LHCN-M2 (cell line): ENCODE measurements around the gene DDX31. TPM values are rescaled to one million over a fixed set of nuclear protein-coding genes. Genes with fewer than 3 reads are reported as not detected.

Source experiments
- DNase-seq: peaks from one replicate; pipeline ENCODE4 v3.0.0-alpha.2; 2012; ENCODE audit warnings: low read depth
- total RNA-seq: library from RNA; depleted of rRNA; stranded (reverse); fragments of >200 nt; gene quantifications from 2 replicates; pipeline ENCODE4 v1.2.3, GENCODE V29; 2014

The DDX31 gene
- total RNA-seq, 1 experiment from 2014 or later: 21.0 TPM

DNA sequence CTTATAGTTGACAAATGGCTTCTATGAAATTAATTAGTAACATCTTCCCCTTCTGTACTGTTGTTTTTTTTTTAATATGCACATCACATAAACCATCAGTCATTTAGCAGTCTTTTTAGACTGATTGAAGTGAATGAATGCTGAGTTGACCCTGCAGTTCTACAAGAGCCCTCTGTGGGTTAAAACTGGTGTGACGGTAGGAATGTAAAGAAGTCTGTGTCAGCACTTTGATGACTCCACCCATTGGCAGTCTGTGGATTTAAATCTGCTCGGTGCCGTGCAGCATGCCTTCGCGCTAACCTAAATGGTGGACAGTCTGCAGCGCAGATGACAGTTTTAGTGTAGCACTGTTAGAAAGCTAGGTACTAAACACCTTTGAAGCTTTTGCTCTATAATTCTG, 3.6 kb upstream of the DDX31 start:
- DNase-seq: peak; percentile 27

DNA sequence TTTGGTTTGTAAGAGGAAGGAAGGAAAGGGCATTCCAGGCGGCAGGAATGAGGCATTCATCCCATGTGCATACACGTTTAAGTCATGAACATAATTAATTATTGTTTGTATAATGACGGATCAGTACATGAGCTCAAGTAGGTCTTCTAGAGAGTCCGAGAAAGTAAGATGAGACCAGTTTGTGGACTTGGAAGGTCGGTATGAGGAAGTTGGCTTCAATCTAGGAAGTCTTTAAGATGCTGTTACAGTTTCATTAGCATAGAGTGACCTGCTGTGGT, 2.6 kb upstream of the DDX31 start:
- DNase-seq: no peak

DNA sequence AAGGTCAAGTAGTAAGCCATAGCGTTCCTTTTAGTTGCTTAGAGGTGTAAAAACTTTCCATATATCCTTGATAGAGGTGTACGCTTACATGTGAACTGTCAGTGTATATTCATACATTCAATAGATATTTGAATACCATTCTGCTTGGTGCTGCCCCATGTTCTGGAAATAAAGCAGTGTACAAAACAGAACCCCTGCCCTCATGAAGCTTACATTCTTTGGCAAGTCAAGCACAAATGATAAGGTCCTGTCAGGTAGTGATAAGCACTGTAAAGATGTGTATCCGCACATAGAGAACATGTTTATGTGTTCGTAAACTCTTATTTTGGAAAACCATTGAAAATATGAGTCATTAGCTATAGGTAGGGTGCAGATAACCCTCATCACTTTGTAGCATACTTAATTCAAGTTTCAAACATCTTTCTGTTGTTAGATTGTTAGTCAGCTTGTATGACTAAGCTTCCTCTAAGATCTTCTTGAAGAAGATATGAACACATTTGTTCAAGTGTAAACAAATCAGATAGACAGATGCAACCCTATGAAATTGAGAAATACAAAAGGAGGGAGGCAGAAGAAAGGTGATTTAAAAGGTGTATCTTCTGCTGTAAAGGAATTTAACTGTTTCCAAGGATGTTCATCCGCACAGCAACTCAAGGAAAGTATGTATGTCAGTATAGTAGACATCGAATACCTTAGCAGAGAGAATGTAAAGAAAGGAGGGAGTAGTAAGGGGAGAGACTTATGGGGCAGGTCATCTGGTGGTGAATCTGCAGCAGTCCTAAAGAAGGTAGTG, 2.0 kb upstream of the DDX31 start:
- peak; percentile 31 for DNase-seq

DNA sequence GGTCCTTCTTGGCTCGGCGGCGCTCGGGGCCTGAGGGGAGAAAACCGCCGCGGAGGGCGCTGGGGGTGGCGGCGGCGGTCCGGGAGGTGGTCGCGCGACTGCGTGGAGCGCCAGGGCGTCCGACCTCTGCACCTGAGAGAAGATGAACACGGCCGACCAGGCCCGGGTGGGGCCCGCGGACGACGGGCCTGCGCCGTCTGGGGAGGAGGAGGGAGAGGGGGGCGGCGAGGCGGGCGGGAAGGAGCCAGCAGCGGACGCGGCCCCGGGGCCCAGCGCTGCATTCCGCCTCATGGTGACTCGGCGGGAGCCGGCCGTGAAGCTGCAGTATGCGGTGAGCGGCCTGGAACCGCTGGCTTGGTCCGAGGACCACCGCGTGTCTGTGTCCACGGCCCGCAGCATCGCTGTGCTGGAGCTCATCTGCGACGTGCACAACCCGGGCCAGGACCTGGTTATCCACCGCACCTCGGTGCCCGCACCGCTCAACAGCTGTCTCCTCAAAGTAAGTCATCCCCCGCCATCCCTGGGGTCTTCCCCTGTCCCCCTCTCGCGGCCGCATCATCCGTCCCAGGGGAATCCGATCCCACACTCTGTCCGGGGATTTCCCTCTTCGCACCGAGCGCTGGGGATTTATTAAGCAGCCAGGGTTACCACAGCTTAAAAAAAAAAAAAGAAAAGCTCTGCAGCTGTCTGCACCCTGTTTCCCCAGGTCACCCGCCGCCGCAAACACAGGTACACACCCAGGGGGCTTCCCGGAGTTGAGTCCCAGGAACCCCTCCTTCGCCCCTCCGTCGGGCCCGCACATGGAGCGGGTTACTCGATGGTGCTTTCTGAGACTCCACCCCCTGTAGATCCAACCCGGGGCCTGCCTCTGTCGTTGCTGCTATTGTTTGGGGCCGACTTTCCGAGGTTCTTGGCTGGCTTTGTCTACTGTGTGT, 941 bp upstream of the DDX31 start, which contains the start of gene GTF3C4:
GTF3C4 (plus strand) TSS at position 8 of the 935 bp plus-strand sequence; CDS start at position 143, 135 bp downstream.
- DNase-seq: peak; percentile 33

DNA sequence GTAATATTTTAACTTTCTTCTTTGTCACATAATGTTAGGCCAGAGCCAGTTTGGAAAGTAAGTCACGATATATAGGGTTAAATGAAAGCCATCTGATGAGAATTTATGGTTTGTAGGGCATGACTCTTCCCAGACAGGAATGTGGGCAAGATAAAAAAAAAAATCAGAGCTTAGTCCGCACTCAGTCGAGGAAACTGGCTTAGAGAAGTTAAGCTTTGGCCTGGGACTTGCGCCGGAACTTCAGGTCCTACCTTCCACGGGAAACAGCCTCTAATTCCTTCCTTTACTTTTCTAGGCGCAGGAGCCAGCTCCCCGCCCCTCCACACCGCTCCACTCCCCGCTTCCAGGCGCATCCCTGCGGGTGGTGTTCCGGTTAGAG, 475 bp downstream of the DDX31 start:
- no peak for DNase-seq

DNA sequence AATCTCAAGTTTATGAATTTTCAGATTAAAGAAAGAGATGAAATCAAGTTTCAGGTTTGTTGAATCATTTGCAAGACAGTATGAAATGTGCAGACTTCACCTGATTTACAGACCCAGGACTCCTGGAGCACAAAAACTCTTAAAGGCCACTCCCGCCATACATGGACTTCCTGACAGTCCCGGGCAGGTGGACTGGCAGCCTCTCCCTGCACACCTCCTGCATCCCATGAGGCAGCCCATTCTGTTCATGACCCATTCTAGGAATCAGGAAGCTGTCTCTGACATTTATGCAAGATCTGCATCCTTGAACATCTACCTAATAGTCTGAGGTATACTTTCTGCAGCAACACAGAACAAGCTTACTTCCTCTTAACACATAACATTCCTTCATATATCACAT, 5.9 kb downstream of the DDX31 start:
- DNase-seq: no peak

DNA sequence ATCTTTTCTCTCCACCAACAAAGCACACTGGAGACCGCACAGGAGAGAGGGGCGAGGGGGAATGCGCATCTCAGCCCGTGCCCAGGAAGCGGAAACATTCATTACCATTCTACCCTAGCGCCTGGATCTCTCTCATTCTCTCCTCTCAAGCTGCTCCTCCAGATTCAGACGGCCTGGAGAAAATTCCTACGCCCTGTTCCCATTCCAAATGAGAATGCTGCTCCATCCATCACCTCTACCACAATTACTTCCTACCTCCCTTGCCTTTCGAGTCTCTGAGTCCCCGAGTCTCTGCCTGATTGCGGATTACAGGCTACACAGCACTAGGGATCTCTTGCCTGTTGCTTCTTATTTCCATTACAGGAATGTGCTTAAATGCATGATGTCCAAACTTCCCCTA, 6.7 kb downstream of the DDX31 start:
- DNase-seq: no peak

DNA sequence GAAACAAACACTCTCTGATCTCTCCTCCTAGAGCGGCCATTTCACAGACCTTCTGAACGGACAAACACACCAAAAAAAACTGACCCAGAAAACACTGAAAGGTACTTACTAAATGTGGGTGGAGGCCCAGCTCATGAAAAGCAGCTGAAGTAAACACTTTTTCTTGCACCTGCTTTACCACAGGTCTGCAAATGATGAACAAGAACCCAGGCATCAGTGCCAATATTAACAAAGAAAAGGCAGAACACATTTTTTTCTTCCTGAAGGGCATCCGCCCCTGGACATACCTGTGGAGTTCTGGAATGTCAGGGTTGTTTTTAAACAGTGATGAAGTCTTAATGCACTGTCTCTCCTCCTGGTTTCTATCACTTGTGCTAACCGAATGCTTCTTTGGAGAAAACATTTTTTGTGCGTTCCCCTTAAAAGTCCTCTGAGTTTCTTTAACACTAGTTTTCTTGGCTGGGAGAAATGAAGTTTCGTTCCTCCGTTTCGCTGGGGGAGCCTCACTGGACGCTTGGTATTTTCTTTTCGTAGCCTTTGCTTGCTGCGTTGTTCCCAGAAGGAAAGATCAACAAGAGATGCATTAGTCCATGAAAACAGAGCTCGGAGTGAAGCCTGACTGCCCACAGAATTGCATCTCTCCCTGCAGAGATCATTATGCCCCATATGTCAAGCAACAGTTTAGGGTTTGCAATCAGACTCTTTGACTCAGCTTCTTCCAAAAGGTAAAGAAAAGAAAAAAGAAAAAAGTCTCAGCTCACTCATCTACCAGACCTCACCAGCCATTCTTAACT, 7.4 kb downstream of the DDX31 start:
- DNase-seq: no peak

DNA sequence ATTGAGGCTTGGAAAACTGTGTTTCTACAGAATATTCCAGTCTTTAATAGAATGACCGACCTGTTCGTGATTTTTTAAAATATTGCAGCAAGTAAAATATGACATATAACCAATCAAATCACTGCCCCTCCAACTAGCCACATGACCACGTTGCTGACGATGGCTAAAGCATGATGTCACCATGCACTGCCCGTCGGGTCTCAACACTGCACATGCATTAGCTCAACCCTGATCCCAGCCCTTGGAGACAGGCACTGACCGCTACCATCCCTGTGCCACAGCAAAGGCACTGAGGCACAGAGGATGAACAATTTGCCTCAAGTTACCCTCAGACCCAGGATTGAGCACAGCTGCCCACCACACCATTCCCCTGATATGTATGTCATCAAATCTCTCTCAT, 13.5 kb downstream of the DDX31 start:
- DNase-seq: no peak

DNA sequence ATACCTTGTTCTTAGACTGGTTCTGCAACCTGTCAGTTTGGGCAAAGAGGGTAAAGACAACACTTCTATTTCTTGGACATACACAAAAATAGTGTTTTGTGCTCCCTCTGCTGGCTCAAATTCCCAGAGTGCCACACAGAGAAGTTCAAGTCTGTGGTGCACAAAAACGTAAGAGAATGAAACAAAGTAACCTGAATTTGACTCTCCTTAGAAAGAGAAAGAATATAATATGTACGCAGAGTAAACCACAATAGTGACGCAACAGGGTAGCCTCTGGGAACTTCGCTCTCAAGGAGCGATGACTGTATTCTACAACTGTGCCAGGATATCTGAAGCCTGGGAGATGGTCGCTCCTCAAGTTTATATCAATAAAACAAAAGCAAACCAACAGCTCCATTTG, 18.5 kb downstream of the DDX31 start:
- peak; percentile 91 for DNase-seq

DNA sequence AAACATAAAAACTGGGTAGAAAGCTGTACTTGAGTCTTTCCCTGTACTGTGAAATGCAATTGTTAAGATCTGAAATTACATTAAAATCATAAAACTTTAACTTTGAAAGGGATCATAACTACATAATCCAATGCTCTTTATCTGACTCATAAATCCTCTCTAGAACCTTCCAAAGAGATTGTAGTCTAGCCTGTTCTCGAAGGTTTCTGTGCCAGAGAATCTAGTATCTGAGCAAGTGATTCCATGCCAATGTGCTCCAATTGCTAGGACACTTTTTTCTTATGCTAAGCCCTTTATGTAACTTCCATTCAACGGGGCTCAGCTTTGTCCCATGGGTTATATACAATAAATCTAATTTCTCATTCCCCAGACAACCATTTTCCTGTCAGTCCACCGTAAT, 21.1 kb downstream of the DDX31 start:
- DNase-seq: no peak

DNA sequence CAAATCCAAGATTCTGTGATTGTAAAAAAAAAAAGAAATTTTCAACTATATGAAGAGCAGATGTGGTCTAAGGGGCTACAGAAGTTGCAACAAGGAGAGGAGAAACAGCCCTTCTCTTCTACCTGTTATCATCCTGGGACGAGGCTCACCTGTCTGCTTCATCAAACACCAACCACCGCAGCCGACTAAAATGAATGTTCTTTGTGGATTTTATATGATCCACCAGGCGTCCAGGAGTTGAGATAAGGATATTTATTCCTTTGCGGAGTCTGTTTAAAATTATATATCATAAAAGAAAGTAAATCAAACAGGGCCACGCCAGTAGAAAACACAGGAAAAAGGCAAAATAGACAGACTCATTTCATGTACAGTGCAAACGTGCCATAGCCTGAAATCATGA, 21.5 kb downstream of the DDX31 start:
- no peak for DNase-seq

DNA sequence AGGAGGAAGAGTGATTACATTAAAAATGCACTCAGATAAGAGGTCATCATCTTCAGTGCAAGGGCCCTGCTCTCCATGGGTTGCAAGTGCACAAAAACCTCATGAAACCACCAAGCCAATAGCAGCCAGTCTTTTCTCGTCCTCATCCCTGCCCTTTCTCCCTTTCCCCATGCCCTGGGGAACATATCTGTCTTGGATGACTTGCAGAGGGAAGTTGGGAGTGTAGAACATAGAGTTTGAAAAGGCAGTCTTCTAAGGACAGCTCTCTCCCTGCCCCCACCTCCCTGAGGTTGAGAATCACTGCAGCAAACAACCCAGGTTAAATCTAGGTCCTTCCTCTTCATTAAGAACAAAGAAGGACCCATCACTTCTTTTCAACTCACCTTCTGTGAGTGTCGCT, 22.0 kb downstream of the DDX31 start:
- DNase-seq: peak; percentile 78

DNA sequence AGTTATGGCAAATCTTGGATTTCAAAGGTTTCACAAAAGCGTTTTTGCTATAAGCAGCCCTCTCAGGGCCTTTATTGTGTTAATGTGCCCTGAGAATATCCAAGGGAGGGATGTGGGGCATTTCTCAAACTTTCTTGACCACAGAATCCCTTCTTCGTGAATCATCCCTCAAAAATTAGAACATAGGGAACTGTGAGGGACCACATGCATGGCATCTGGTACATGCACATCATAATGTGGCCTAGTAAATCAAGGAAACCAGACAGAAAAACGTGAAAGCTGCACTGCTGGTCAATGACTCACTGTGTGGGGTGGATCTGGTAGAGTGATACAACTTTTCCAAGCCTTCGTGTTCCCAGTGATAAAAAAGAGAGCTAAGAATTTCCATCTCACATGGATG, 22.4 kb downstream of the DDX31 start:
- DNase-seq: peak; percentile 100

DNA sequence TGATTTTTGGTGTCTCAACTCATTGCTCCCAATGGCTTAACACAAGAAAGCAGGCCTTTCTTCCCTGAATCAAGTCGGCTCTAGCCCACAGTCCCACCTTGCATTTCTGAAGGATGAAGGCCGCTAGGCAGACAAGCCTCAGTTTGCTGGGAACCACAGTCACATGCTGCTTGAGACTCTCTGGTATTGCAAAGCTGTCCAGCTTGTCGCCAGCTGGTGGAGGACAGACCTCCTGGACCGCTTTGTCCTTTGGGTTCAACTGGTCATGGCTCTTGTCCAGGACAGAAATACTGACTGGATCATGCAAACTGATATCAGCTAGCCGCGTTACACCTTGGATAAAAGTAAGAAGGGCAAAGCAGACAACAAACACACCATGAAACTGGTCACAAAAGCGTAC, 23.1 kb downstream of the DDX31 start:
- DNase-seq: peak; percentile 35

DNA sequence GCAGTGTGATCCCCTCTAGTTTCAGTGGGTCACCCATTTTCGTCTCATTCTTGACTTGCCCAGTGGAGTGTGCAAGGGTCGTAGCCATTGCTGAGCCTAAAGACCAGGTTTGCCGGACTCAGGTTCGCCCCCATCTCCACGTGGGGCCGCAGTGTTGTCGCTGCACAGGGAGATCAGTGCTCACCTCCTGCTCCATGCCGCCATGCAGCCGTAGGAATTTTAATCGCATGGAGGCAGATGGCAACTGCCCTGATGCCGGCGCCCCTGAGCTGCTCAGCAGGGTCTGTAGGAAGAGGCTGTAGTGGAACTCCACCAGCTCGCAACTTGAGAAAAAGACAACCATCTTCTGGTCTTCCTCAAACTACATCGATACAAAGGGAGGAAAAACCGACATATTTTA, 24.1 kb downstream of the DDX31 start:
- DNase-seq: no peak

DNA sequence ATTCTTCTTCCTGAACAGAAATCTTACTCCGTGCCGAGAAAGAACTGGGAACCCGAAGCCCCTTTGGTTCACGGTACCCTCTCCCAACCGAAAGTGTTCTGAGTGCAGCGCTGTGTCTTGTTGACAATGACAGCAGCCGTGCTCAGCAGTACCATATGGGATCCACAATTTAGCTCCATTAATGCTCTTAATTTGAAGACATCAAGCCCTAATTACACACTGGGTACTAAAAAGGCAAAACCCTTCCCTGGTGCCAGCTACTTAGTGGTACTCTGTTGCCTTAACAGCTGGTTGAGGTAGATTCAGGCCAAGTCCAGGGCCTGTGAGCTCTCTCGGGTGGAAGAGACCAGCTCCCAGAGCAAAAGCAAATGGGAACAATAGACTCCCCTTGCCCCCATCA, 24.5 kb downstream of the DDX31 start:
- DNase-seq: no peak

DNA sequence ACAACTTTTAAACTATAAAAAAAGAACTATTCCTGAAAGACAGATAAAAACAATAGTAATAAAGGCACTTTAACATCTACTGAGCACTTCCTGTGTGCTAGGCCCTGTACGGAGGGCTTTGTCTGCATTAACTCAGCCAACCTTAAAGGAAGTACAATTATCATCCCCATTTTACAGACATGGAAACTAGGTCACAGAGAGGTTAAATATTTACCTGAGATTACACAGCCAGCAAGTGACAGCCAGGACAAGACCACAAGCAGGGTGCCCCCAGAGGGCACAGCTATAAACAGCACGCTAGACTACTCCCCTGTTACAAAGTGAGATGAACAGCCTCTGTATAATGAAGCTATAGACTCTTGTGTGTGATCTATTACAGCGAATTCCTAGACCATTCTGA, 25.5 kb downstream of the DDX31 start:
- DNase-seq: no peak

DNA sequence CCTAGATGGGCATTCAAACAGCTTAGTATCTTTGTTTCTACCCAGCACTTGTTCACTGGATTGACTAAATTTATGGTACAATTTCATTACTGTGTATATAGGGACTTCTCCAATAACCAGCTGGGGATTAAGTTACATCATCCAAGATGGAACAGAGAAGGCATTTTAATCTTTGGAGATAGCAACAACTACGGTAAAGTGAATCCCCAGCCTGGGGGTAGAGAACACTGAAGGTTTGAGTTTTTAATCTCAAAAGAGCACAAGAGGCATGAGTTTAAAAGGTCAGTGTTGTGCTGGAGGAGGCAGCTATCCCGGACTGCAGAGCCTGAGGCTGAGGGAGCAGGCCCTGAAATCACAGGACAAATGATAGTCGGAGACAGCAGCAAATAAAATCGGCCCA, 28.6 kb downstream of the DDX31 start:
- no peak for DNase-seq

DNA sequence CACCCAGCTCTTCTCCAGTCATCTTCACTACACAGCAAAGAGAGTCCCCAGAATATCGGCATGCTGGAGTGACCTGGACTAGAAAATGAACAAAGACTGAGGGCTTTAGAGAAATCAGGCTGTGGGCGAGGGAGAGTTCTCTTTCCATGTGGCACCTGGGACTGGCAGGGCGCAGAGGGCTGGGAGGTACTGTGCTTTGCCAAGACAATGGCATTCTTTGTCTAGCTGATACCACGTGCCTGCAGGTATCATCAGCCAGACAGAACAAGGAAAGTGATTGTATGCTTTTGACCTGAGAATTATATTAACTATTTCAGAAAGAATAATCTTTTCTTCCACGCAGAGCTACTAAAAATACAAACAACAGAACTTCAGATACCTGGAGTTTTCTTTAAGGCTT, 30.5 kb downstream of the DDX31 start:
- DNase-seq: no peak

DNA sequence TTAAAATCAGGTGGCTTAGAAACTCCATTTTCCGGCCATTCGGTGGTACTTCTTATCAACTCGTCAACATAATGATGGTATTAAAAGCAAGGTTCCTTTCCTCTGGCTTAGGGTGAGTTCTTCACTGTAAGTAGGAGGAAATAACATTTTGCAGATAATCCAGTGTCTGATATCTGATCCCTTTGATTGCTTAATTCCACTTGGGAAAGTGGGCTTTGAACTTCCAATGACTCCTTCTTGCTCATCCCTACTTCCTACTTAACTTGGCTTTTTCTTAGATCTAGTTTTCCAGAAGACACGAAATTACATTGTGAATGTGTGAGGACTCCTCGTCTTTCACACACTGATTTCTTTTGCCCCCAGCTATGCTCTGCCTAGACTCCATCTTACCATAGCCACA, 31.5 kb downstream of the DDX31 start:
- peak; percentile 80 for DNase-seq

DNA sequence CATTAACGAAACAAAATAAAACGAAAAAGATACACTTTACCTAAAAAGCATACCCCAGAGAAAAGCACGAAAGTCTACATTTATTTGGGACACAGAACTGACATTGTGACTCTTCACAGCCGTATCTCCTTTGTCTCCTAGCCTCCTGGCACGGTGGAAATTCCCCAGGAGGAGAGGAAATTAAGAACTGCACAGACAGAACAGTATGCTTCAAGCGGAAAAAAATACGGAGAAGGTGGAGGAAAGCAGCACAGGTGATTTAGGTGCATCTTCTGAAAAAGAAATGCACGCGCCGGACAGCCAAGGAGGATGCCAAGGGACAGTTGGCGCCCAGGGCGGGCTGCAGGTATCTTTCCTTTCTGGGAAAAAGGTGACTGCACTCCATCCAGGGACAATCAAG, 32.0 kb downstream of the DDX31 start:
- DNase-seq: no peak
